CD14-positive monocyte (primary cell): Measurements from ENCODE around the gene TMEM184B. TPM values are rescaled to one million over a fixed set of nuclear protein-coding genes. Genes with fewer than 3 reads are reported as not detected.
A peak's percentile ranks its signal among the peaks of the same experiment; 100 is the strongest.
"Not testable (repeated sequence)": the region's sequence is repeated elsewhere in the genome, so short reads cannot be mapped to it uniquely, and the experiment has no call there.

Experiments
- DNase-seq, 3 donors: peaks; one replicate each; pipeline ENCODE4 v3.0.0-alpha.2; 2011 to 2022
- H2AFZ ChIP-seq: 2 replicates; pipeline ENCODE4 v1.6.0; 2012; ENCODE audit warnings: mild to moderate bottlenecking, low read depth, low read length, inconsistent platforms; ENCODE audit not compliant: insufficient read depth, poor library complexity, severe bottlenecking
- H3K27ac ChIP-seq, 2 donors: 1 replicate in 1 of 2; 2 replicates in 1 of 2; pipeline ENCODE4 v1.5.1; 2012 to 2013; ENCODE audit warnings: low read length in 2 of 2, control low read depth in 1 of 2, inconsistent platforms in 1 of 2, low read depth in 1 of 2, mild to moderate bottlenecking in 1 of 2
- H3K27me3 ChIP-seq, 2 donors: one replicate each; pipeline versions ENCODE4 v1.6.0 to v1.6.1; 2011 to 2013; ENCODE audit warnings: low read length in 2 of 2; ENCODE audit not compliant: control insufficient read depth in 2 of 2, insufficient read depth in 2 of 2
- H3K36me3 ChIP-seq, 2 donors: replicated peaks in 1 of 2; 1 replicate in 1 of 2; 2 replicates in 1 of 2; pipeline versions ENCODE4 v1.5.1 to v1.6.1; 2012 to 2013; ENCODE audit warnings: low read length in 2 of 2, control low read depth in 1 of 2, inconsistent platforms in 1 of 2, mild to moderate bottlenecking in 1 of 2; ENCODE audit not compliant: insufficient read depth in 2 of 2, control insufficient read depth in 1 of 2
- H3K4me1 ChIP-seq, 2 donors: 1 replicate in 1 of 2; 2 replicates in 1 of 2; pipeline versions ENCODE4 v1.5.1 to v1.6.1; 2012 to 2013; ENCODE audit warnings: low read length in 2 of 2, control low read depth in 1 of 2, inconsistent platforms in 1 of 2, mild to moderate bottlenecking in 1 of 2, moderate library complexity in 1 of 2; ENCODE audit not compliant: insufficient read depth in 2 of 2, control insufficient read depth in 1 of 2
- H3K4me2 ChIP-seq: replicated peaks from 2 replicates; pipeline ENCODE3; 2012; ENCODE audit warnings: low read length, moderate library complexity, mild to moderate bottlenecking; ENCODE audit not compliant: poor library complexity, severe bottlenecking; ENCODE audit errors: extremely low read depth
- H3K4me3 ChIP-seq, 3 experiments: fragments of 200-600 bp in 1 of 3; sonication (generic) in 1 of 3; replicated peaks in 1 of 3; 1 replicate in 2 of 3; 2 replicates in 1 of 3; pipeline ENCODE4 v1.5.1; 2011 to 2013; ENCODE audit warnings: low read length in 3 of 3, mild to moderate bottlenecking in 3 of 3, control low read depth in 2 of 3, low read depth in 2 of 3, inconsistent platforms in 1 of 3, moderate library complexity in 1 of 3
- H3K79me2 ChIP-seq: 2 replicates; pipeline ENCODE4 v1.6.0; 2012; ENCODE audit warnings: mild to moderate bottlenecking, control low read depth, inconsistent platforms, low read length, moderate library complexity; ENCODE audit not compliant: insufficient read depth
- H3K9ac ChIP-seq: 2 replicates; pipeline ENCODE4 v1.6.0; 2017; ENCODE audit warnings: low read length, mild to moderate bottlenecking; ENCODE audit not compliant: insufficient read depth, poor library complexity, severe bottlenecking
- H3K9me3 ChIP-seq, 2 donors: replicated peaks in 1 of 2; 1 replicate in 1 of 2; 2 replicates in 1 of 2; pipeline versions ENCODE4 v1.5.1 to v1.6.1; 2012 to 2013; ENCODE audit warnings: low read length in 2 of 2, control low read depth in 1 of 2; ENCODE audit not compliant: control insufficient read depth in 1 of 2, insufficient read depth in 1 of 2
- H4K20me1 ChIP-seq: 2 replicates; pipeline ENCODE4 v1.6.0; 2012; ENCODE audit warnings: mild to moderate bottlenecking, low read length, control low read depth, moderate library complexity; ENCODE audit not compliant: insufficient read depth
- H3K27ac Mint-ChIP-seq, 7 donors: one replicate each; pipeline ENCODE4 v1.8.0; 2020; ENCODE audit warnings: mild to moderate bottlenecking in 7 of 7, mixed read lengths in 7 of 7, moderate library complexity in 6 of 7, inconsistent platforms in 2 of 7
- H3K27me3 Mint-ChIP-seq, 3 donors: one replicate each; pipeline ENCODE4 v1.8.0; 2021 to 2022; ENCODE audit warnings: low read depth in 3 of 3, mild to moderate bottlenecking in 3 of 3, mixed read lengths in 3 of 3, moderate library complexity in 3 of 3, inconsistent platforms in 1 of 3
- H3K36me3 Mint-ChIP-seq, 2 donors: one replicate each; pipeline ENCODE4 v1.8.0; 2020; ENCODE audit warnings: mixed read lengths in 2 of 2, inconsistent platforms in 1 of 2, mild to moderate bottlenecking in 1 of 2
- H3K4me1 Mint-ChIP-seq: one replicate; pipeline ENCODE4 v1.8.0; 2020; ENCODE audit warnings: mild to moderate bottlenecking, mixed read lengths
- H3K4me3 Mint-ChIP-seq, 2 donors: one replicate each; pipeline ENCODE4 v1.8.0; 2020; ENCODE audit warnings: mild to moderate bottlenecking in 2 of 2, mixed read lengths in 2 of 2, moderate library complexity in 1 of 2
- H3K9me3 Mint-ChIP-seq, 7 donors: one replicate each; pipeline ENCODE4 v1.8.0; 2020 to 2022; ENCODE audit warnings: mixed read lengths in 7 of 7, mild to moderate bottlenecking in 6 of 7, moderate library complexity in 6 of 7, inconsistent platforms in 2 of 7
- WGBS: methylation state at CpG from one replicate; pipeline ENCODE4 v1.1.5; 2013; ENCODE audit warnings: missing lambda C conversion rate; ENCODE audit not compliant: insufficient coverage; 5-methylcytosine and 5-hydroxymethylcytosine counted together
- intact Hi-C, 2 donors: fragments of 100-400 bp; cut with micrococcal nuclease; formaldehyde crosslinking; loops; one replicate each; pipeline versions ENCODE4 v1.15.0 to v1.15.1; 2023
- polyA plus RNA-seq, 3 donors: library from polyadenylated mRNA; depleted of rRNA in 1 of 3; unstranded in 2 of 3; stranded (reverse) in 1 of 3; fragments of 300-500 nt in 2 of 3; fragments of >200 nt in 1 of 3; fragmentation: Illumina TruSeq in 2 of 3; gene quantifications; 1 replicate in 2 of 3; 2 replicates in 1 of 3; pipeline ENCODE4 v1.2.3, GENCODE V29; 2012 to 2021
- TF ChIP-seq, protein P1 (sequence below): fragments of 200-600 bp; IDR thresholded peaks from one replicate; pipeline ENCODE4 v1.8.0; 2022; ENCODE audit warnings: antibody characterized with exemption, mild to moderate bottlenecking

The TMEM184B gene
- polyA plus RNA-seq, 3 donors, result 7.4 to 17.7 (median 10.6) TPM

DNA sequence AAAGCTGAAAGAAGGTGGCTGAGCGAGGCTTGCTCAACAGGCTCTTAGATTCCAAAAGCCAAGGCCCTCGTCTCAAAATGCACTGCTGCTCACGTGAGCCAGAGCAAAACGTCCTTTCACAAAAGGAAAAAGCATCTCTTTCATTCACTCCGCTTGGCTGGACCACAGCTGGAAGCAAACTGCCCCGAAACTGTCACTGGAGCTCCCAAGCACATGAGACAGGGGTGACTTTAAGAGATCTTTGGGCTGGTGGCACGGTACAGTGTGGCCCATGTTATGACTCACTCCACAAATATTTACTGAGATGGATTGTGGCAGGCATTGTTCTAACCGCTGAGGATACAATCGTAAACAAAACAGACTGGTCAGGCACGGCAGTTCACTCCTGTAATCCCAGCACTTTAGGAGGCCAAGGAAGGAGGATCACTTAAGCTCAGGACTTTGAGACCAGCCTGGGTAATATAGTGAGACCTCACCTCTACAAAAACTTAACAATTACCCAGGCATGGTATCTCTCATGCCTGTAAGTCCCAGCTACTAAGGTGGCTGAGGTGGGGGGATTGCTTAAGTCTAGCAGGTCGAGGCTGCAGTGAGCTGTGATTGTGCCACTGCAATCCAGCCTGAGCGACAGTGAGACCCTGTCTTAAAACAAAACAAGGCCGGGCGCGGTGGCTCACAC is 94.7 kb downstream of the TMEM184B start:
- Histone ChIP-seq H3K27me3 (no peaks in the 10 kb centered on the region), H3K9ac (no peak overlapping the region), H2AFZ (no peak overlapping the region), H3K27ac (no peak overlapping the region), H3K36me3 (no peaks in the 10 kb centered on the region), H4K20me1 (no peaks in the 10 kb centered on the region), H3K4me1 (peaks cover 40 to 58% of the 10 kb centered on the region in 2 donors), H3K9me3 (no peaks in the 10 kb centered on the region), H3K4me2 (no peak overlapping the region), H3K79me2 (no peaks in the 10 kb centered on the region), H3K4me3 (no peak overlapping the region)
- Mint-ChIP-seq H3K4me1 (peaks cover 49% of the 10 kb centered on the region), H3K9me3 (peaks cover 0 to 2% (median 0%) of the 10 kb centered on the region in 7 donors), H3K4me3 (no peak overlapping the region), H3K27ac (peak overlapping the region in 1 of 7 donors; percentile 33), H3K27me3 (peaks cover 2 to 9% (median 3%) of the 10 kb centered on the region in 3 donors), H3K36me3 (peaks cover 5 to 6% of the 10 kb centered on the region in 2 donors)
- peak in 1 of 3 donors; percentile 42 for DNase-seq
- 100% methylated on average over 6 of the region's 15 CpGs for WGBS
- intact Hi-C loops, result no loop called here
- TF ChIP-seq, protein P1, sequence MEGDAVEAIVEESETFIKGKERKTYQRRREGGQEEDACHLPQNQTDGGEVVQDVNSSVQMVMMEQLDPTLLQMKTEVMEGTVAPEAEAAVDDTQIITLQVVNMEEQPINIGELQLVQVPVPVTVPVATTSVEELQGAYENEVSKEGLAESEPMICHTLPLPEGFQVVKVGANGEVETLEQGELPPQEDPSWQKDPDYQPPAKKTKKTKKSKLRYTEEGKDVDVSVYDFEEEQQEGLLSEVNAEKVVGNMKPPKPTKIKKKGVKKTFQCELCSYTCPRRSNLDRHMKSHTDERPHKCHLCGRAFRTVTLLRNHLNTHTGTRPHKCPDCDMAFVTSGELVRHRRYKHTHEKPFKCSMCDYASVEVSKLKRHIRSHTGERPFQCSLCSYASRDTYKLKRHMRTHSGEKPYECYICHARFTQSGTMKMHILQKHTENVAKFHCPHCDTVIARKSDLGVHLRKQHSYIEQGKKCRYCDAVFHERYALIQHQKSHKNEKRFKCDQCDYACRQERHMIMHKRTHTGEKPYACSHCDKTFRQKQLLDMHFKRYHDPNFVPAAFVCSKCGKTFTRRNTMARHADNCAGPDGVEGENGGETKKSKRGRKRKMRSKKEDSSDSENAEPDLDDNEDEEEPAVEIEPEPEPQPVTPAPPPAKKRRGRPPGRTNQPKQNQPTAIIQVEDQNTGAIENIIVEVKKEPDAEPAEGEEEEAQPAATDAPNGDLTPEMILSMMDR, result no peak

DNA sequence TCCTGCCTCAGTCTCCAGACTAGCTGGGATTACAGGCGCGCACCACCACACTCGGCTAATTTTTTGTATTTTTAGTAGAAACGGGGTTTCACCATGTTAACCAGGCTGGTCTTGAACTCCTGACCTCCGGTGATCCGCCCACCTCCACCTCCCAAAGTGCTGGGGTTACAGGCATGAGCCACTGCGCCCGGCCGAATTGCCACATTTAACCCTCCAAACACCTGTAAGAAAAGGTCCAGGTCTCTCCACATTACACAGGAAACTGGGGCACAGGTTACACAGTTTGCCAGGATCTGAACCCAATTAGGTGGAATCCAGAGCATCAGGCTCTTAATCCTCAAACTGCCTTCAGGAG is 95.3 kb downstream of the TMEM184B start:
- H3K27ac Mint-ChIP-seq, result peak overlapping the region in 1 of 7 donors; percentile 33
- H3K27ac ChIP-seq, H4K20me1 ChIP-seq, DNase-seq, H3K79me2 ChIP-seq, H3K27me3 ChIP-seq, H3K4me3 ChIP-seq, H3K36me3 Mint-ChIP-seq, H2AFZ ChIP-seq, H3K36me3 ChIP-seq, H3K4me3 Mint-ChIP-seq, H3K9me3 Mint-ChIP-seq, H3K9ac ChIP-seq, H3K9me3 ChIP-seq, H3K4me2 ChIP-seq, H3K27me3 Mint-ChIP-seq, intact Hi-C loops: not testable (repeated sequence)
- H3K4me1 Mint-ChIP-seq, result peaks cover 54% of the 10 kb centered on the region
- WGBS, result 95% methylated on average over 9 of the region's 9 CpGs
- H3K4me1 ChIP-seq, result peaks cover 42 to 61% of the 10 kb centered on the region in 2 donors
